ENCODE results near the gene CDK2.
"Not testable (repeated sequence)": the region's sequence is repeated elsewhere in the genome, so short reads cannot be mapped to it uniquely, and the experiment has no call there.

Gene CDK2

GRCh38 chr12:55996715-55997534 lies 30.3 kb downstream of the CDK2 start, which contains the start of gene SUOX:
Gene SUOX, plus strand, starts transcription at chr12:55997276. Its CDS starts 4,946 bp downstream, at chr12:56002222.
- H3K27ac ChIP-seq: peak within 1 kb of the TSS; percentile 84
- TF ChIP-seq CTCF (conservative IDR thresholded peaks at IDR 0.05): no peak

GRCh38 chr12:55997535-55997859 lies 30.9 kb downstream of the CDK2 start:
- H3K27ac ChIP-seq: peak overlapping the region; percentile 84
- no peak for TF ChIP-seq CTCF (conservative IDR thresholded peaks at IDR 0.05)

- H3K27ac ChIP-seq: peak overlapping the region; percentile 83; the same call in 1 of the 2 replicates
These were observed 32.9 kb downstream of the CDK2 start for GRCh38 chr12:55999522-55999921.

GRCh38 chr12:55999999-56000540 lies 33.4 kb downstream of the CDK2 start:
- H3K27ac ChIP-seq: peak overlapping the region; percentile 83

GRCh38 chr12:56001487-56002100 lies 35.0 kb downstream of the CDK2 start:
- no peak for TF ChIP-seq CTCF (conservative IDR thresholded peaks at IDR 0.05)
- H3K27ac ChIP-seq: peak overlapping the region; percentile 83

- not testable (repeated sequence) for H3K27ac ChIP-seq
These were observed 36.7 kb downstream of the CDK2 start for GRCh38 chr12:56003376-56003775.

GRCh38 chr12:56004211-56004610 lies 37.6 kb downstream of the CDK2 start:
- peak overlapping the region; percentile 47; the same call in 1 of the 2 replicates for H3K27ac ChIP-seq
- TF ChIP-seq CTCF (conservative IDR thresholded peaks at IDR 0.05): no peak

GRCh38 chr12:56007564-56008559 lies 41.2 kb downstream of the CDK2 start:
- peak overlapping the region; percentile 87 for H3K27ac ChIP-seq

More at GRCh38 chr12:56007564-56008559, 41.2 kb downstream of the CDK2 start:
- no peak for TF ChIP-seq CTCF (conservative IDR thresholded peaks at IDR 0.05)

Data from VCaP (cell line).